ENCODE data around the gene CD22.

CD22 gene

DNA sequence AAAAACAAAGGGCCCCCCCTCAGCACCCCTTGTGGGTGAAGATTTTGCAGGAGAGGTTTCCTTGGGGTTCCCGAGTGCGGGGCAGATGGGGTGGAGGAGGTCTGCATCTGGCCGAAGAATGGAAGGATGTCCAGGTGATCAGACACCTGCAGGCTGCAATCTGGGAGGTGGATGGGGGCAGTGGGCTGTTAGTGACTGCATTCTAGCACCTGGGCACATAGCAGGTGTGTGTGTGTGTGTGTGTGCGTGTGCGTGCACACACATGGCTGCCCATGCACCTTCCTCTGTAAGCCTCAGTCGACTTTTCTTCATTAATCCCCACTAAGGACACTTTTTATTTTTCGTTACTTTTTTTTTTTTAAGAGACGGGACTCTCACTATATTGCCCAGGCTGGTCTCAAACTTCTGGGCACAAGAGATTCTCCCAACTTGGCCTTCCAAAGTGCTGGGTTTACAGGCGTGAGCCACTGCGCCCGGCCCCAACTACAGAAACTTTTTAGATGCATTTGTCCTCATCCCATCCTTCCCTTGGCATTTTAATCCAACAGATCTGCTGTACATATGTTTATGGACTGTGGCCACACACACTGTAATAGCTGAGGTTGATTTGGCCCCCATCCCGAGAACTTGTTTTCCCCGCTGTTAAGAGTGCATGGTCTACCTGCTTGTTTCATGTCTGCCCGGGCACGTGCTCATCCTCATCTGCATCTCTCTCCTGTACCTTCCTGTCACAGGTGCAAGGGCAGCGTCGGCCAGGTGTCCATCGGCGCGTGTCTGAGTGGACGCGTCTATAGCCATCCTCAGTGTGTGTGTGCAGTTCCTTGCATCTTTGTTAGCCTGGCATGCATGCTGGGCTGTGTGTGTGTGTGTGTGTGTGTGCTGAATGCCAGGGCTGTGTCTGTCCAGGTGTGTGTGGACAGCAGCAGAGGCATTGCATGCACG, 36.3 kb upstream of the CD22 start:
- DNase-seq (no peak), ATAC-seq (replicated peaks) (no peak)
- Mint-ChIP-seq H3K4me1 (peaks cover 23 to 30% of the 10 kb centered on the region in 2 donors), H3K27ac (no peak overlapping the region), H3K27me3 (no peaks in the 10 kb centered on the region), H3K9me3 (no peaks in the 10 kb centered on the region), H3K4me3 (no peak overlapping the region), H3K36me3 (no peaks in the 10 kb centered on the region)

- Mint-ChIP-seq H3K27me3 (no peaks in the 10 kb centered on the region), H3K36me3 (no peaks in the 10 kb centered on the region), H3K4me3 (no peak overlapping the region), H3K27ac (no peak overlapping the region), H3K9me3 (no peaks in the 10 kb centered on the region), H3K4me1 (peaks cover 23 to 30% of the 10 kb centered on the region in 2 donors)
- no peak for ATAC-seq (replicated peaks)
- no peak for DNase-seq
These were observed 35.6 kb upstream of the CD22 start for GRCh38 chr19:35293363-35293739.

DNA sequence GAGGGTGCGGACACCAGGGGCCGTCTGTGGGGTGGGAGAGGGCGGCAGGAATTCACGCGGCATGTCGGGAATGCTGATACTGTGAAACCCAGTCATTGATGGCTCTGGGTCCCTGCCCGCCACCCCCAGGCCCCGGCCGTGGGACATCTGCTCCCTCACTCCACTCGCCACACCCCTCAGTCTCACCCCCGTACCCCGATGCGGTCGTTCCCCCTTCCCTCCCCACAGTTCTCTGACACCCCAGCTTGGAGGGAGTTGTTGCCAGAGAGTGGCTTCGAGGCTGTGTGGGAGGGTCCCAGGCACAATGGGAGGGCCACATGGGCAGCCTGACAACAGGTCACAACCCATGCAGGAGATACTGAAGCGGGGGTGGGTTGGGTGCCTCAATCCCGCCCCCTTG, 35.2 kb upstream of the CD22 start:
- ATAC-seq (replicated peaks) (no peak), DNase-seq (no peak)
- no peak overlapping the region for H3K4me3 Mint-ChIP-seq
- no peak overlapping the region for H3K27ac Mint-ChIP-seq
- no peaks in the 10 kb centered on the region for H3K27me3 Mint-ChIP-seq
- H3K9me3 Mint-ChIP-seq = no peaks in the 10 kb centered on the region
- H3K36me3 Mint-ChIP-seq = no peaks in the 10 kb centered on the region
- H3K4me1 Mint-ChIP-seq = peaks cover 23 to 30% of the 10 kb centered on the region in 2 donors

DNA sequence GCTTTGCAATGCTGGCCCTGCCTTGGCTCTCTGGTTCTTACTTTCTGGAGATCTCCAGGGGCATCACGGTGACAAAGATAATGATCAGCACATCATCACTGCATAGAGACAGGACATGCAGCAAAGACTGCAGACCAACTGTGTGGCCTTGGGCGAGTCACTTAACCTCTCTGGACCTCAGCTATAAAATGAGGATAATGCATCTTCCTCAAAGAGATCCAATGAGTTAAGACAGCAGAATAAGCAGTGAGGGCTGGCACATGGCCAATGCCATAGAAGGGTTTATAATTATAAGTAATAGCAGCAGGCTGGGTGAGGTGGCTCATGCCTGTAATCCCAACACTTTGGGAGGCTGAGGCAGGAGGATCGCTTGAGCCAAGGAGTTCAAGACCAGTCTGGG, 34.7 kb upstream of the CD22 start:
- Mint-ChIP-seq H3K27me3 (no peaks in the 10 kb centered on the region), H3K36me3 (no peaks in the 10 kb centered on the region), H3K4me3 (no peak overlapping the region), H3K9me3 (no peaks in the 10 kb centered on the region), H3K4me1 (peaks cover 23 to 30% of the 10 kb centered on the region in 2 donors), H3K27ac (no peak overlapping the region)
- ATAC-seq (replicated peaks) (no peak), DNase-seq (no peak)

GRCh38 chr19:35294859-35295791, 33.9 kb upstream of the CD22 start:
- H3K27me3 Mint-ChIP-seq = no peaks in the 10 kb centered on the region
- no peaks in the 10 kb centered on the region for H3K9me3 Mint-ChIP-seq
- ATAC-seq (replicated peaks) (no peak), DNase-seq (no peak)
- H3K27ac Mint-ChIP-seq = no peak overlapping the region
- no peaks in the 10 kb centered on the region for H3K36me3 Mint-ChIP-seq
- H3K4me1 Mint-ChIP-seq = peaks cover 23 to 29% of the 10 kb centered on the region in 2 donors
- no peak overlapping the region for H3K4me3 Mint-ChIP-seq

DNA sequence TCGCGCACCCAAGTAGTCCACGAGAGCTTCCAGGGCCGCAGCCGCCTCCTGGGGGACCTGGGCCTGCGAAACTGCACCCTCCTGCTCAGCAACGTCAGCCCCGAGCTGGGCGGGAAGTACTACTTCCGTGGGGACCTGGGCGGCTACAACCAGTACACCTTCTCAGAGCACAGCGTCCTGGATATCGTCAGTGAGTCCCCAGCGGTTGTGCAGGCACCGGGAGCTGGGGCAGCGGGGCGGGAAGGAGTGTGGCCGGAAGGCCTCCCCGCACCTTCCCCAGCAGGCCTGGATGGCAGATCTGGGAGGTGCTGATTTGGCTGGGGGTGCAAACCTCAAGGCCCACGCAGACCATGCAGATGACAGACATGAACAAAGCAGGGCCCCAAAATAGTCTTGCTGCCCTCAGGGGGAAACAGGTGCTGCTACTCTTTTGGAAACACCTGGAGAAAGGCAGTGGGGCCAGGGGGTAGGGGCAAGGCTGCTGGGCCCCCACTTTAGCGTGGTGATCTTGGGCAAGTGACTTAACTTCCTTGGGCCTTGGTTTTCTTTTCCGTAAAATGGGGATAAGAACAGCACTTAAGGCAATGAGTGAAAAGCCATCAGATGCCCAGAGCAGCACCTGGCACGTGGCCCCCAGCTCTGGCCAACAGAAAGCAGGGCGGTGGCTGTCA, 33.1 kb upstream of the CD22 start:
- ATAC-seq (replicated peaks) (peak; percentile 86 to 89), DNase-seq (peak; percentile 54)
- Mint-ChIP-seq H3K36me3 (no peaks in the 10 kb centered on the region), H3K4me3 (no peak overlapping the region), H3K27ac (no peak overlapping the region), H3K9me3 (no peaks in the 10 kb centered on the region), H3K4me1 (peaks cover 23% of the 10 kb centered on the region in 2 donors), H3K27me3 (no peaks in the 10 kb centered on the region)

DNA sequence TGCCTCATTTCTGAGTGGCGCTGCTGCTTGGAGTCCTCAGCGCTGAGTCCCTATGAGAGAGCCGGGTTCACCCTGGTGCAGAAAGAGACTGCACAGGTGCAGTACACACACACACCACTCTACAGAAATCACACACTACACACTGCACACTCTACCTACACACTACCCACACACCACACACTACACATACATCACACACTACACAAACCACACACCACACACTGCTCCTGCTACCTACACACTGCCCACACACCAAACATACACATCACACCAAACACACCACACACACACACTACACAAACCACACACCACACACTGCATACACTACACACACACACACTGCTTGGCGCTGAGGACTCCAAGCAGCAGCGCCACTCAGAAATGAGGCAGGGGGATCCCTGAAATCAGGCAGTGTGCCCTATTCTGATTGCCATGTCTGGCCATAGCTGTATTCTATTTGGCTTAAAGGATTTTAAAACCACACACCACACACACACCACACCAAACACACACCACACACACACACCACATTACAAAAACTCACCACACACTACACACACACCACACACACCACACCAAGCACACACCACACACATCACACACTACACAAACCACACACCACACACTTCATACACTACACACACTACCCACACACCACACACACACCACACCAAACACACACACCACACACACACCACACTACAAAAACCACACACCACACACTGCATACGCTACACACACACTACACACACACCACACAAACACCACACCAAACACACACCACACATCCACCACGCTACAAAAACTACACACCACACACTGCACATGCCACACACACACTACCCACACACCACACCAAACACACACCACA, 32.1 kb upstream of the CD22 start:
- Mint-ChIP-seq H3K9me3 (no peaks in the 10 kb centered on the region), H3K27me3 (no peaks in the 10 kb centered on the region), H3K4me1 (peaks cover 15 to 16% of the 10 kb centered on the region in 2 donors), H3K4me3 (no peak overlapping the region), H3K27ac (no peak overlapping the region), H3K36me3 (no peaks in the 10 kb centered on the region)
- peak; percentile 45 to 51 for ATAC-seq (replicated peaks)
- DNase-seq = no peak

GRCh38 chr19:35297515-35297848, 31.5 kb upstream of the CD22 start:
- Mint-ChIP-seq H3K27me3 (no peaks in the 10 kb centered on the region), H3K9me3 (no peaks in the 10 kb centered on the region), H3K4me1 (peaks cover 10 to 13% of the 10 kb centered on the region in 2 donors), H3K4me3 (no peak overlapping the region), H3K36me3 (no peaks in the 10 kb centered on the region), H3K27ac (no peak overlapping the region)
- no peak for ATAC-seq (replicated peaks)
- DNase-seq = no peak

DNA sequence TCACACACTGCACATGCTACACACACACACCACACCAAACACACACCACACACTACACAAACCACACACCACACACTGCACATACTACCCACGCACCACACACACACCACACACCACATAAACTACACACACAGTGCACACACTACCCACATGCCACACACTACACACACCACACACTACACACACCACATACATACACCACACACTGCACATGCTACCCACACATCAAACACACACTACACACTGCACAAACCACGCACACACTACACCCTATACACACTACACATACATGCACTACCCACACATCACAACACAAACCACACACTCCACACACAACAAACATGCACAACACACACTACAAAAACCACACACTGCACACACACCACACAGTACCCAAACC, 31.1 kb upstream of the CD22 start:
- Mint-ChIP-seq H3K27me3 (no peaks in the 10 kb centered on the region), H3K36me3 (no peaks in the 10 kb centered on the region), H3K4me3 (no peak overlapping the region), H3K9me3 (no peaks in the 10 kb centered on the region), H3K4me1 (peaks cover 6 to 11% of the 10 kb centered on the region in 2 donors), H3K27ac (no peak overlapping the region)
- no peak for DNase-seq
- ATAC-seq (replicated peaks) = no peak

- Mint-ChIP-seq H3K4me1 (peaks cover 0 to 7% of the 10 kb centered on the region in 2 donors), H3K9me3 (no peaks in the 10 kb centered on the region), H3K27ac (no peak overlapping the region), H3K4me3 (no peak overlapping the region), H3K27me3 (no peaks in the 10 kb centered on the region), H3K36me3 (no peaks in the 10 kb centered on the region)
- DNase-seq = no peak
- no peak for ATAC-seq (replicated peaks)
These were observed 30.4 kb upstream of the CD22 start for GRCh38 chr19:35298561-35298972.

GRCh38 chr19:35299523-35300338, 29.3 kb upstream of the CD22 start:
- Mint-ChIP-seq H3K4me1 (peaks cover 5 to 10% of the 10 kb centered on the region in 2 donors), H3K9me3 (no peaks in the 10 kb centered on the region), H3K27me3 (no peaks in the 10 kb centered on the region), H3K27ac (no peak overlapping the region), H3K4me3 (no peak overlapping the region), H3K36me3 (no peaks in the 10 kb centered on the region)
- ATAC-seq (replicated peaks) = no peak
- no peak for DNase-seq

GRCh38 chr19:35300339-35300649, 28.7 kb upstream of the CD22 start:
- no peak overlapping the region for H3K27ac Mint-ChIP-seq
- no peaks in the 10 kb centered on the region for H3K27me3 Mint-ChIP-seq
- H3K4me3 Mint-ChIP-seq = no peak overlapping the region
- DNase-seq (no peak), ATAC-seq (replicated peaks) (no peak)
- peaks cover 8 to 12% of the 10 kb centered on the region in 2 donors for H3K4me1 Mint-ChIP-seq
- no peaks in the 10 kb centered on the region for H3K36me3 Mint-ChIP-seq
- H3K9me3 Mint-ChIP-seq = no peaks in the 10 kb centered on the region

GRCh38 chr19:35301961-35302360, 27.0 kb upstream of the CD22 start:
- Mint-ChIP-seq H3K36me3 (no peaks in the 10 kb centered on the region), H3K9me3 (no peaks in the 10 kb centered on the region), H3K4me1 (peaks cover 12 to 18% of the 10 kb centered on the region in 2 donors), H3K27me3 (no peaks in the 10 kb centered on the region), H3K27ac (no peak overlapping the region), H3K4me3 (no peak overlapping the region)
- no peak for ATAC-seq (replicated peaks)
- DNase-seq = no peak

All from stimulated activated naive B cell treated with anti-CD40 and anti-IgM and Interleukin-4, amounts not matched to agents 10 μg/mL and 1 μg/mL and 100 μg/mL, for 72 hours (primary cell).